Testis (tissue), 2 donors: ENCODE measurements around the gene UVSSA.

ENCODE experiments used
- CTCF ChIP-seq, 3 experiments: fragments of 450-650 bp in 2 of 3; fragments of 200-600 bp in 1 of 3; sonication (generic) in 1 of 3; IDR thresholded peaks; one replicate each; pipeline ENCODE4 v1.5.1; 2016 to 2019; ENCODE audit warnings: antibody characterized with exemption in 3 of 3, mild to moderate bottlenecking in 2 of 3, moderate library complexity in 1 of 3
- POLR2A ChIP-seq: fragments of 450-650 bp; IDR thresholded peaks from one replicate; pipeline ENCODE4 v1.6.1; 2017; ENCODE audit warnings: antibody characterized with exemption, mild to moderate bottlenecking, moderate library complexity

- no peak for TF ChIP-seq CTCF (IDR thresholded peaks at IDR 0.05)
- TF ChIP-seq POLR2A = no peak
These were observed 31.7 kb upstream of the UVSSA start for GRCh38 chr4:1315306-1315705.
